ENCODE measurements around the gene SEMA4B.
A peak's percentile ranks its signal among the peaks of the same experiment; 100 is the strongest.
"Not testable (repeated sequence)": the region's sequence is repeated elsewhere in the genome, so short reads cannot be mapped to it uniquely, and the experiment has no call there.

Gene SEMA4B, protein sequence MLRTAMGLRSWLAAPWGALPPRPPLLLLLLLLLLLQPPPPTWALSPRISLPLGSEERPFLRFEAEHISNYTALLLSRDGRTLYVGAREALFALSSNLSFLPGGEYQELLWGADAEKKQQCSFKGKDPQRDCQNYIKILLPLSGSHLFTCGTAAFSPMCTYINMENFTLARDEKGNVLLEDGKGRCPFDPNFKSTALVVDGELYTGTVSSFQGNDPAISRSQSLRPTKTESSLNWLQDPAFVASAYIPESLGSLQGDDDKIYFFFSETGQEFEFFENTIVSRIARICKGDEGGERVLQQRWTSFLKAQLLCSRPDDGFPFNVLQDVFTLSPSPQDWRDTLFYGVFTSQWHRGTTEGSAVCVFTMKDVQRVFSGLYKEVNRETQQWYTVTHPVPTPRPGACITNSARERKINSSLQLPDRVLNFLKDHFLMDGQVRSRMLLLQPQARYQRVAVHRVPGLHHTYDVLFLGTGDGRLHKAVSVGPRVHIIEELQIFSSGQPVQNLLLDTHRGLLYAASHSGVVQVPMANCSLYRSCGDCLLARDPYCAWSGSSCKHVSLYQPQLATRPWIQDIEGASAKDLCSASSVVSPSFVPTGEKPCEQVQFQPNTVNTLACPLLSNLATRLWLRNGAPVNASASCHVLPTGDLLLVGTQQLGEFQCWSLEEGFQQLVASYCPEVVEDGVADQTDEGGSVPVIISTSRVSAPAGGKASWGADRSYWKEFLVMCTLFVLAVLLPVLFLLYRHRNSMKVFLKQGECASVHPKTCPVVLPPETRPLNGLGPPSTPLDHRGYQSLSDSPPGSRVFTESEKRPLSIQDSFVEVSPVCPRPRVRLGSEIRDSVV

DNA sequence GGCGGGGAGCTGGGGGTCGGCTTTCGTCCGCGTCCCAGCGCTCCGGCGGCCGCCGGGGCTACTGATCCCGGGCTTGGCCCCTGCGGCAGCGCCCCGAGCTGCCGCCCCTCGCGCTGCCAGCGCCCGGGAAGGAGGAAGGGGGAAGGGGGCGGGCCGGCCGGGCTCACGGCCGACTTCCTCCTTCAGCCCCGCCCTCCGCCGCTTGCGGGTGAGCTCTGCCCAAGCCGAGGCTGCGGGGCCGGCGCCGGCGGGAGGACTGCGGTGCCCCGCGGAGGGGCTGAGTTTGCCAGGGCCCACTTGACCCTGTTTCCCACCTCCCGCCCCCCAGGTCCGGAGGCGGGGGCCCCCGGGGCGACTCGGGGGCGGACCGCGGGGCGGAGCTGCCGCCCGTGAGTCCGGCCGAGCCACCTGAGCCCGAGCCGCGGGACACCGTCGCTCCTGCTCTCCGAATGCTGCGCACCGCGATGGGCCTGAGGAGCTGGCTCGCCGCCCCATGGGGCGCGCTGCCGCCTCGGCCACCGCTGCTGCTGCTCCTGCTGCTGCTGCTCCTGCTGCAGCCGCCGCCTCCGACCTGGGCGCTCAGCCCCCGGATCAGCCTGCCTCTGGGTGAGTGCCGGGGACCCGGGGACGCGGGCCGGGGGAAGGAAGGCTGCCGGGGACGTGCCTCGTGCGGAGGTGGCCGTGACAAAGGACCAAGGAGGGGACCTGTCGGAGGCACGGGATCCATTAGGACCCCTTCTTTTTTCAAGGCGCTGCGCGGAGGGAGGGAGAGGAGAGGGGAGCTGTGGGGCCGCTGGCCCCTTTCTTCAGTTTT, at the start of gene SEMA4B:
Gene SEMA4B, plus strand, starts transcription at position 201 of the 814 bp plus-strand sequence. Its CDS starts 249 bp downstream, at position 450.
- DNase-seq (ENCODE audit: low read depth in 2 of 2) = peak; percentile 54 to 56

DNA sequence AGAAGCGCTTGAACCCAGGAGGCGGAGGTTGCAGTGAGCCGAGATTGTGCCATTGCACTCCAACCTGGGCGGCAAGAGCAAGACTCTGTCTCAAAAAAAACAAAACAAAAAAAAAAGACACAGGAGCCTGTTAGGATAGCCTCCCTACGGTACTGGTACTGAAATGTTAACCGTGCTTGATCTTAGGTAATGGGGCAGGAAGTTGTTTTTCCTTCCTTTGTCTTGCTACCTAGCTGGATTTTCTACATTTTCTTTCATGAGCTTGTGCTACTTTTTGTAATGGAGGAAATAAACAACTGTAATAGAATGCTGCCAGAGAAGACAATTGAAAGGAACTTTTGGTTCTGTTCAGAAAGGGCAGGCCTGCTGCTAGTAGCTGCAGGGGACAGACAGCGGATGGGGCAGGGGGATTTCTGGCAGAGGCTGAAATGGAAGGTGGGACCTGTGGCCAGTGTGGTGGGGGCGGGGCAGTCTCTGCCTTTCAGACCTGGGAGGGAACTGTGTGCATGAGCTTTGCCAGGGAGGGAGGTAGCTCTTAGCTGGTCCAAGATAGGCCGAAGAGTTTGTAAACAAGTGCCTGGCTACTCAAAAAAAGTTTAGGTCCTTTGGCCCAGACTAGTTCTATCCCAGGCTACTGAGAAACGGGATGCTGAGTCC, 49.0 kb upstream of the SEMA4B start:
- DNase-seq (ENCODE audit: low read depth in 2 of 2) = no peak

DNA sequence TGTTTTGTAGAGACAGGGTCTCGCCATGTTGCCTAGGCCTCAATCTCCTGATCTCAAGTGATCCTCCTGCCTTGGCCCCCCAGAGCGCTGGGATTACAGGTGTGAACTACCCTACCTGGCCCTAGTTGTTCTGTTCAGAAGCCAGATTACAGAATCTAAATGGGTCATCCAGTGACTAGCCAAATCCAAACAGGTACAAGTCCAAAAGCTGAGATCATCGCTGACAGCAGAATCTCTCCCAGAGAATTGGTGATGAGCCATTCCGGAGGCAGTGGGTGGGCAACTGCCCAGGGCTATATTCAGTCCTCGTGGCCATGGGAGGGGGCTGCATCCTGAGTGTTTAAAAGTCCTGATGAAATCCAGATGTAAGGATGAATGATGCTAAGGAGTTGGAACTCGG, 47.5 kb upstream of the SEMA4B start:
- DNase-seq (ENCODE audit: low read depth in 2 of 2) = no peak

DNA sequence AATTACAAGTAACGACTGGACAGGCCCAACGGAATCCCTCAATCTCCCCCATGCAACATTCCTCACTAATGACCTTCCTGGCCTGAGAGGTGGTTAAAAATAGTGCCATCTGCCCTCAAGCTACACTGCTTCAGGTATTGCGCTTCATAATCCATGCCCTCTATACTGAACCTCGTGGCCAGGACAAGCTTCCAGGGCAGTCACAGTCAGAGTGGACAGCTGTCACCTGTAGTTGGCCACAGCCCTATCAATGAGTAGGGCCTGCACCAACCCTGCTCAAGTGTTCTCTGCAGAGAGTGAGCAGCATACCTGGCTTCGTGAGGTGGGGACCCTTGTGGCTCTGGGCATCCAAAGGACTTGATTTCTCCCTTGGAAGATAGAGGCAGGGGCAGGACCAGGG, 46.9 kb upstream of the SEMA4B start:
- DNase-seq (ENCODE audit: low read depth in 2 of 2) = no peak

DNA sequence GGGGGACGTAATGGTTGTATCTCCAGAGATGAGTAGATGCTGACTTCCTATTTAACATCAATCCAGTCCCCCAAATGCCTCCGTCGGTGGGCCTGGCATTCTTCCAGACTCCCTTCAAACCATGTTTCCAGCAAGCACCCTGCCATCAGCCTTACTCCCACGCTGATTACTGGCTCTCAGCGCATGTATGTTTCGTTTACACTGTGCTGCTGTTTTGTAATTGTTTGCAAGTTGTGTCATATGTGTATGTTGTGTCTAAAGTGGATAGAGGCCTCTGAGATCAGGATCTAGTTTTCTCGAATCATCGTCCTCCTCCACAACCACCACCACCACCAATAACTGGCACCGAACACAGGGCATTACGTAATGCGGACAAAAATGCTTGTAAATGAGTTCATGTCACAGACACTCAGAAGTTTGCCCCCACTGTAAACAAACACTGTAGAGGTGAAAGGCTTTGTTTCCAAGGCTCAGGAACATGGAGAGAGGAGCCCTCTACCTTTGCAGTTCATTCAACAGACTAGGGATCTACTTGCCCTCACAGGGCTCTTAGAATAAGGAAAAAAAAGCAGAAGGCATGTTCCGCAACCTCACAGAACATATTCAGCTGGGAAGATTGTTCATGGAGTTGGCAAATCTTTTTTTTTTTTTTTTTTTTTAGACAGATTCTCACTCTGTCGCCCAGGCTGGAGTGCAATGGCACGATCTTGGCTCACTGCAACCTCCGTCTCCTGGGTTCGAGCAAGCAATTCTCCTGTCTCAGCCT, 46.1 kb upstream of the SEMA4B start:
- DNase-seq (ENCODE audit: low read depth in 2 of 2) = no peak

DNA sequence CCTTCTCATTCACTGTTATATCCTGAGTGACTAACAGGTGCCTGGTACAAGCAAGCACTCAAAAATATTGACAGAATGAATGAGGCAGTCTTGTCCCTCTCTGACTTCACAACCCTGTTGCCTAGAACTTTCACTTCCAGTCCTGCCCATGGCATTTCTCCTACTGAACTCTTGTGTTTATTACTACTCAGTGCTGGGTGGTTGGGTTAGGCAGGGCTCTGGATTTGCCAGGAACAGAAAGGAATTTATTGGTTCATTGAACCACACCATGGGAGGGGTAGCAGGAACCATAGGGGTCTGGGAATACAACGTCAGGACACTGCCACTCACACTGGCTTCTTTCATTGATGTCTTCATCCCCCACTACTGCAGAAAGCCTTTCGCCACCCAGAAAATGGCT, 41.9 kb upstream of the SEMA4B start:
- no peak for DNase-seq (ENCODE audit: low read depth in 2 of 2)

DNA sequence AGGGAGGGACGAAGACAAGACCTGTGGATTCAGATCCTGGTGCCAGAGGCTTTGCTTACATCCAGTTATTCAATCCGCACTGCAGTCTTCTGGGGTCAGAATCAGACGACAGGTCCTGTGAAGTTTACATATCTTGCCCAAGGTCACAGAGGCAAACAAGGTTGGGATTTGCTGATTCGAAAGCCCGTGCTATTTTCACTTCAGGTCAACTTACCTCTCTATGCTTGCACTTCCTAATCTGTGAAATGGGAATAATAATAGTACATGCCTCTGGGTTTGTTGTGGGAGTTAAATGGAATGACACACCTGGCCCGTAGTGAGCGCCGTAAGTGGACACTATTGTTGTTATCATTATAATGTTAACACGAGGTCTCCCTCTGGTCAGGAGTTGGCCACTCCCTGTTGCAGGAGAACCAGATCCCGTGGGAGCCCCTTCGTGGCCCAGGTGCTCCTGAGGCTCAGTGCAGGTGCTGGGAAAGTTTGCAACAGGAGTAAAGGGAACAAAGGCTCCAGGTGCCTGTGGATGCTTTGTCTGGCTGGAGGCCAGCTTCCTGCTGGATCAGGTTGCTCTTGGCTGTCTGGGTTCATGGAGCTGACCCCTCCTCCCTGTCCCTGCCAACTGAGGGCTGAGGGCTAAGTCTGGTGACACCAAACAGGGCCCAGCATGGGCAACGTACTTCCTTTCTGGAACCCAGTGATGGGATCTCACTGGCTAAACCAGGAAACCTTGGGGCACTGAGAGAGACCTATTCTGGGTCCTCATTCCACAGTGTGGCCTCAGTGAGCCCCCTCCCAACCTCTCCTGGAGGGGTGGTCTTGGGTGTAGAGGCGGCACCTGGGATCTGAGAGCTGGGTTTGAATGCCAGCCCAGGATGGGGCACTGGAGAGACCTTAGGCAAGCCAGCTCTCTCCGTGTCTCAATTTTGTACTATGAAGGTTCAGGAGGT, 40.1 kb upstream of the SEMA4B start:
- no peak for DNase-seq (ENCODE audit: low read depth in 2 of 2)

DNA sequence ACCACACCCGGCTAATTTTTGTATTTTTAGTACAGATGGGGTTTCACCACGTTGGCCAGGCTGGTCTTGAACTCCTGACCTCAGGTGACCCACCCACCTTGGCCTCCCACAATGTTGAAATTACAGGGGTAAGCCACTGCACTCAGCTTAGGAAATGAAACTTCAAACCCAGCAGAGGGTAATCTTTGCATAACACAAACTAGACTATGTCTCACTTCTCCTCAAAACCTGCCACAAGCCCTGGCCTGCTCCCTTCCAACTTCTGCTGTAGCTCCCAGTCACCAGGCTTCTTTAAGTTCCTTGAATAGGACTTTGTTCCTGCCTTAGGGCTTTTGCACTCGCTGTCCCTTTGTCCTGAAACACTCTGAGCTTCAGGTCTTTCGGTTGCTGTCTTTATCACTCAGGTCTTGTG, 39.2 kb upstream of the SEMA4B start:
- no peak for DNase-seq (ENCODE audit: low read depth in 2 of 2)

DNA sequence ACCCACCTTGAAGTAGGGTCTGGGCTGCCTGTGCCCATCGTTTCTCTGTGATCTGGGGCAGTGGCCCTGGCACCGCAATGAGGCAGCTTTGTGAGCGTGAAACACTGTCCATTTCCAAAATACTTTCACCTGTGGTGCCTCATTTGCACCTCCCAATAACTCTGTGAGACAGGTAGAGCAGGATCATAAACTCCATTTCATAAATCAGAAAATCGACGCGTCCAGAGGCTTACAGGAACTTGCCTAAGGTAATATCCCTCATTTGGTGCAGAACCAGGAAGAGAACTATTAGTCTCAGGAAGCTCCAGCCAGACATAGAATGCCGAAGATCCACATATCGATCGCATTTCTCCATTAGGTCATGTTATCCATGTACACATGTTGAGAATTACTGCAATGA, 38.2 kb upstream of the SEMA4B start:
- no peak for DNase-seq (ENCODE audit: low read depth in 2 of 2)

DNA sequence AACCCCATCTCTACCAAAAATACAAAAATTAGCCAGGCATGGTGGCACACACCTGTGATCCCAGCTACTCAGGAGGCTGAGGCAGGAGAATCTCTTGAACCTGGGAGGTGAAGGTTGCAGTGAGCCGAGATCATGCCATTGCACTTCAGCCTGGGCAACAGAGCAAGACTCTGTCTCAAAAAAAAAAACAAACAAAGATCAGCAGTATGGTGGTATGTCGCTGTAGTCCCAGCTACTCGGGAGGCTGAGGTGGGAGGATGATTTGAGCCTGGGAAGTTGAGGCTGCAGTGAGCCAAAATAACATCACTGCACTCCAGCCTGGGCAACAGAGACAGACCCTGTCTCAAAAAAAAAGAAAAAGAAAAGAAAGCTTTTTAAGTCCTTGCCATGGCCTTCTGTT, 36.9 kb upstream of the SEMA4B start:
- DNase-seq (ENCODE audit: low read depth in 2 of 2) = not testable (repeated sequence)

DNA sequence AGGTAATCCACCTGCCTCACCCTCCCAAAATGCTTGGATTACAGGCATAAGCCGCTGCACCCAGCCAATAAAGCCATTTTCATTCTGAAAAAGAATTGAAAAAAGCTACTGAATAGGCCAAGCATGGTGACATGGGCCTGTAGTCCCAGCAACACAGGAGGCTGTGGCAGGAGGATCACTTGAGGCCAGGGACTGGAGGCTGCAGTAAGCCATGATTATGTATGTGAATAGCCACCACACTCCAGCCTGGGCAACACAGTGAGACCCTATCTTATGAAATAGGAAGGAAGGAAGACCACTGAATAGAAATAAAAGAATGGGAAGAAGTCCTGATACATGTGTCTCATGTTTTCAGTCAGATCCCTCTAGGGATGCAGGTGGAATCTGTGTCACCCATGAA, 36.0 kb upstream of the SEMA4B start:
- no peak for DNase-seq (ENCODE audit: low read depth in 2 of 2)

DNA sequence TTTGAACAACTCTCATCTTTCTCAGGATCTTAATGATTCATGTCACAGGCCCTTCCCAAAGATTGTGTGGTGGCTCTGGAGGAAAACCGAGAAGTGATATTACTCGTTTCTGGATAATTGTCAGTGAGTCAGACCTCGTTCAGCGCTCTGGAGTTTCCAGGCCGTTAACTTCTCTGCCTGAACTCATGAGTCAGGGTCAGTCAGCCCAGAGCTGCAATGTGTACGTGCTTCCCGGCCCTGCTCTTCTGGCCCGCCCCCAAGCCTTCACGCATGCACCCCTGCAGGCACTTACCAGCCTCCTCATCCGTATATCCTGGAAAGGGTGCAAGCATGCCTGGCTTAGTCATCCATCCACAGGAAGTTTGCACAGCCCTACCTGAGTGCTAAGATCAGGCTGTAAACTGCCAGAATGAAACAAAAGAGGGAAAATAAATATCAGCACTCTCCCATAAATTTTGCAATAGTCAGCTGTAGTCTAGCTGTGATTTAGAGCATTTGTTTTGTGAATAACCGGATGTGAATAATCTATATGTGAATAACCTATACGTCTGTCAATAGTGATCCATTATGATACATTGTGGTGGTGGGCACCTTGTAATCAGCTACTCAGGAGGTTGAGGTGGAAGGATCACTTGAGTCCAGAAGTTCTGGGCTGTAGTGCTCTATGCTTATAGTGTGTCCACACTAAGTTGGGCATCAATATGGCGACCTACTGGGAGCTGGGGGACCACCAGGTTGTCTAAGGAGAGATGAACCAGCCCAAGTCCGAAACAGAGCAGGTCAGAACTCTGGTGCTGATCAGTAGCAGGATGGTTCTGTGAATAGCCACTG, 35.3 kb upstream of the SEMA4B start:
- DNase-seq (ENCODE audit: low read depth in 2 of 2) = peak; percentile 35 to 65

DNA sequence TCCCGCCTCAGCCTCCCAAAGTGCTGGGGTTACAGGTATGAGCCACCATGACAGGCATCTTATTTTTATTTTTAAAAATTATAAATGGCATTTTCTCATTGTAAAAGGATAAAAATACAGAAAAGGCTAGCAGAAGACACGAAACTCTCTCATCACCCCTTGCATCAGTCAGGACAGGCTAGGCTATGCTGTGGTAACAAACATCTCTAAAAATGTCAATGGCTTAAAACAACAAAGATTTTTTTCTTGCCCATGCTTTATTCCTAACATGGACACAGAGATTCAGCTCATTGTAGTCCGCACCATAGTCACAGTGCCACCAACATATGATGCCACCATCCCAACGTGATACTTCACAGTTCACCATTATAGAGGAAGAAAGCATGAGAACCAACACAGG, 34.0 kb upstream of the SEMA4B start:
- no peak for DNase-seq (ENCODE audit: low read depth in 2 of 2)

DNA sequence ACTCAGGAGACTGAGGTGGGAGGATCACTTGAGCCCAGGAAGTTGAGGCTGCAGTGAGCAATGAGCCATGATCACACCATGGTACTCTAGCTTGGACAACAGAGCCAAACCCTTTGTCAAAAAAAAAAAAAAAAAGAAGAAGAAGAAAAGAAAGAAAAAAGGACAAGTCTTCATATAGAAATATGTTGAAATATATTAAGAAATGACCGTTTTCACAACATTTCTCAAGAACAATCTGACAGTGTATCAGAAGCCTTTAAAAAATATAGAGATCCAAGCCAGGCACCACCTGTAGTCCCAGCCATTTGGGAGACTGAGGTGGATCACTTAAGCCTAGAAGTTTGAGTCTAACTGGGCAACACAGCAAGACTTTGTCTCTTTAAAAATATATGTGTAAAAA, 29.5 kb upstream of the SEMA4B start:
- DNase-seq (ENCODE audit: low read depth in 2 of 2) = no peak

DNA sequence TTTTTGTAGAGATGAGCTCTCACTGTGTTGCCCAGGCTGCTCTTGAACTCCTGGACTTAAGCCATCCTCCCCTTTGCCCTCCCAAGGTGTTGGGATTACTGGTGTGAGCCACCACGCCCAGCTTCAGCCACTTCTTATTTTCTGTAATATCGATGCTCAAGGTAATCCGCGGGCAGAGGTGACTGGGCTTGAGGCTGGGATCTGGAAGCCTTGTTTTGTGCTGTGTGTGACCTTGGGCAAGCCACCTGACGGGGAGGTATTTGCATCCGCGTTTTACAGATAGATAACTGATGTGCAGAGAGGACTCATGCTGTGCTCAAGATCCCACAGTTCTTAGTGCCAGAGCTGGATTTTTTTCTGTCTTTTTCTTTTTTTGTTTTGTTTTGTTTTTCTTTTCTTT, 27.8 kb upstream of the SEMA4B start:
- DNase-seq (ENCODE audit: low read depth in 2 of 2) = no peak

DNA sequence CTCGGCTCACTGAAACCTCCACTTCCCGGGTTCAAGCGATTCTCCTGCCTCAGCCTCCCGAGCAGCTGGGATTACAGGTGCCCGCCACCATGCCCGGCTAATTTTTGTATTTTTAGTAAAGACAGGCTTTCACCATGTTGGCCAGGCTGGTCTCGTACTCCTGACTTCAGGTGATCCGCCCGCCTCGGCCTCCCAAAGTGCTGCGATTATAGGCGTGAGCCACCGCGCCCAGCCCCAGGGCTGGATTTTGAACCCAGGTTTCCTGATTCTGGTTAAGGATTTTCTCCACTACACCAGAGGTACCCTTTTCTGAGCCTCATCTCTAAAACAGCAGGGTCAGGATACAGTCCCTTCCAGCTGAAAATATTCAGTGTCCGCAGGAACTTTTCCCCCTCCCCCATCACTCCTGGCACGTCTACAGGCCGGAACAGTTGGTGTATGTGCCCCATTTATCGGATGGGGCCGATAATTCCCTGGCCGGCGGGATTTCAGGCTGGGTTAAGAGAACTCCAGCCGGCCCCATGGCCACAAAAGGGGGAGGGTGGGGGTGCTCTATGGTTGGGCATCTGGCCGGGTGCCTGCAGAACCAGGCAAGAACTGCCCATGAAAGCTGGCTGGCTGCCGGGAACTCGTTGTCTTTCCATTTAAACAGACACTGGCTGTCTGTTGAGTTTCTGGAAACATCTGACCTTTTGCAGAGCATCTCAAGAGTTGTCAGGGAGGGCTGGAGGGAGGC, 26.8 kb upstream of the SEMA4B start:
- DNase-seq (ENCODE audit: low read depth in 2 of 2) = no peak

DNA sequence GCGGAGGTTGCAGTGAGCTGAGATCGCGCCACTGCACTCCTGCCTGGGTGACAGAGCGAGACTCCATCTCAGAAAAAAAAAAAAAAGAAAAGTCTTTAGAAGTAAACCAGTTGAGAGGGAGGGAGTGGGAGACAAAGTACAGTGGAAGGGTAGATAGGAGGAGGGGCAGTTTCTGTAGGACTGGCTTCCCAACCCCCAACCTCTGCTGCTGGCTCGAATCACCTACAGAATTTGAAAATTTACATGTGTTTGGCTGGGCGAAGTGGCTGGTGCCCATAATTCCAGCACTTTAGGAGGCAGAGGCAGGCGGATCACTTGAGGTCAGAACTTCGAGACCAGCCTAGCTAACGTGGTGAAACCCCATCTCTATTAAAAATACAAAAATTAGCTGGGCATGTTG, 24.1 kb upstream of the SEMA4B start:
- no peak for DNase-seq (ENCODE audit: low read depth in 2 of 2)

All from stimulated activated CD8-positive, alpha-beta memory T cell treated with anti-CD3 and anti-CD28 coated beads, Interleukin-15, amount 100 ng/mL, for 48 hours (primary cell).